GM19035 (cell line): Measurements from ENCODE around the gene SLC39A13.
"Not testable (repeated sequence)": the region's sequence is repeated elsewhere in the genome, so short reads cannot be mapped to it uniquely, and the experiment has no call there.

Experiments used
- ATAC-seq: cut with Tn5 transposase; IDR thresholded peaks from one replicate; pipeline ENCODE4 v1.9.1; 2021; ENCODE audit not compliant: unreplicated experiment

The SLC39A13 gene

DNA sequence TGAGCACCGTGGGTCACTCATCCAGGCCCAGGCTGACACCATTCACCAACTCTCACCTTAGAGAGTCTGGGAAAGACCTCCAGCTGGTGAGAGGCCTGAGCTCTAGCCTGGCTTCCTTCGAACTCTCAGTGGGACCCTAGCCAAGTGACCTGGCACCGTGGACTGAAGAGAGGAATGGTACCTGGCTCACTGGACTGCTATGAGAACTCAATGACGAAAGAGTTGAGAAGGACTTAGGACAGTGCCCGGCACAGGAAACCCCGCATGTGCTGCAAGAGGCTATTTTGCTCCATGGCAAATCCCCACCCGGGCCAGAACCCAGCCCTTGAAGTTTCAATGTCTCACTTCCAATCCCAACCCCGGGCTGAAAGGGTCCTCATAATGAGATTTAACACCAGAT lies 41.2 kb downstream of the SLC39A13 start:
- no peak for ATAC-seq

DNA sequence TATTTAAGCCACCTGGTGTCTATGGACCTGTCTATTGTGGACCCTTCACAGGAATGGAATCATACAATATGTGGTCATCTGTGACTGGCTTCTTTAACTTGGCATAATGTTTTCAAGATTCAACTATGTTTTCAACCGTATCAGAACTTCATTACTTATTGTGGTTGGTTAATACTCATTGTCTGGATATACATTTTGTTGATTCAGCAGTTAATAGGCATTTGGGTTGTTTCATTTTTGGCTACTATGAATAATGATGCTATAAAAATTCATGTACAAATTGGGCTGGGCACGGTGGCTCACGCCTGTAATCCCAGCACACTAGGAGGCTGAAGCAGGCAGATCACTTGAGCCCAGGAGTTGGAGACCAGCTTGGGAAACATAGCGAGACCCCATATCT lies 43.0 kb downstream of the SLC39A13 start:
- no peak for ATAC-seq

DNA sequence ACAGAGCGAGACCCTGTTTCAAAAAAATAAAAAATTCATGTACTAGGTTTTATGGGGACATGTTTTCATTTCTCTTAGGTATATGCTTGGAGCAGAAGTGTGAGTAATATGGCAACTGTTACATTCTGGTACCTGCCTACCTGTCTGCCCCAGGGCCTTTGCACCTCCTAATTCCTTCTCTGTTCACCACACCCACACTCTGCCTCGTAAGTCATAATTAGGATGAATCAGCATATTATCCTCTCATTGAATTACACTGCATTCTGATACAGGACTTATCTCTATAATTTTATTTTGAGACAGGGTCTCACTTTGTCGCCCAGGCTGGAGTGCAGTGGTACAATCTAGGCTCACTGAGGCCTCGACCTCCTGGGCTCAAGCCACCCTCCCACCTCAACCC lies 43.6 kb downstream of the SLC39A13 start:
- no peak for ATAC-seq

DNA sequence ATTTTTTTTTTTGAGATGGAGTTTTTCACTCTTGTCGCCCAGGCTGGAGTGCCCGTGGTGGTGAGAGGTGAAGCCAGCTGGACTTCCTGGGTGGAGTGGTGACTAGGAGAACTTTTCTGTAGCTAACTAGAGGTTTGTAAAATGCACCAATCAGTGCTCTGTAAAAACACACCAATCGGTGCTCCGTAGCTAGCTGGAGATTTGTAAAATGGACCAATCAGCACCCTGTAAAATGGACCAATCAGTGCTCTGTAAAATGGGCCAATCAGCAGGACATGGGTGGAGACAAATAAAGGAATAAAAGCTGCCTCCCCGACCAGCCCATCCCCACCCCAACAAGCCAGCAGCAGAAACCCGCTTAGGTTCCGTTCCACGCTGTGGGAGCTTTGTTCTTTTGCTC lies 45.0 kb downstream of the SLC39A13 start:
- ATAC-seq: no peak

DNA sequence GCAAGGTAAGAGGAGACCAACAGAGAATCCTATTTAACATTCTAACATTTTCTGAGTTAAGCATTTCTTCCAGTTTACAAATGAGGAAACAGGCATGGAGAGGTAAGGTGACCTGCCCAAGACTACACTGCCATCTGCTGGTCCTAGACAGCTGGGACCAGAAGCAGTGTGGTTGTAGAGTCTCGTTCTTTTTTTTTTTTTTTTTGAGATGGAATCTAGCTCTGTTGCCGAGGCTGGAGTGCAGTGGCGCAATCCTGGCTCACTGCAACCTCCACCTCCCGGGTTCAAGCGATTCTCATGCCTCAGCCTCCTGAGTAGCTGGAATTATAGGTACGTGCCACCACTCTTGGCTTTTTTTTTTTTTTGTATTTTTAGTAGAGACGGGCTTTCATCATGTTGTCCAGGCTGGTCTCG lies 45.9 kb downstream of the SLC39A13 start:
- ATAC-seq: not testable (repeated sequence)

DNA sequence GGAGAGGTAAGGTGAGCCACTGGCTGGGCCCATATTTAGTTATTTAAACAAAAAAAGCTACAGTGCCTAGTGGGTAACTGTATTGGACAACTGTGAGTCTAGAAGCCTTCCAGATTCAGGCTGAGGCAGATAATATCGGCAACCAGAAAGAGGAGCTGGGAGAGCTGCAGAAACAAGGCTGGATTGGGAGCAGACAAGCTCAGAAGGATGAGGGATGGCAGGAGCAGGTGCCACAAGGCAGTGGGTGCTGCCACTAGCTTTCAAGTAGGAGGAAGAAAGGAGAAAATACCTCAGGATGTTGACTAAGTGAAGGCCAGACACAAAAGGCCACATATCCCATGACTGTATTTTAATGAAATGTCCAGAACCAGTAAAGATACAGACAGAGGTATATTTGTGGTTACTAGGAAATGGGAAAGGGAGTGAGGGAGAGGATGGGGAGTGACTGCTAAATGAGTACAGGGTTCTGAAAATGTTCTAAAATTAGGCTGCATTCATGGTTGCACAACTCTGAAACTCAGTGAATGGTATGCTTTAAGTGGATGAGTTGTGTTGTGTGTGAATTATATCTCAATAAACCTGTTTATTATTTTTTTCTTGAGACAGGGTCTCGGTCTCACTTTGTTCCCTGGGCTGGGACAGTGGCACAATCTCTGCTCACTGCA lies 52.3 kb downstream of the SLC39A13 start:
- ATAC-seq: no peak

DNA sequence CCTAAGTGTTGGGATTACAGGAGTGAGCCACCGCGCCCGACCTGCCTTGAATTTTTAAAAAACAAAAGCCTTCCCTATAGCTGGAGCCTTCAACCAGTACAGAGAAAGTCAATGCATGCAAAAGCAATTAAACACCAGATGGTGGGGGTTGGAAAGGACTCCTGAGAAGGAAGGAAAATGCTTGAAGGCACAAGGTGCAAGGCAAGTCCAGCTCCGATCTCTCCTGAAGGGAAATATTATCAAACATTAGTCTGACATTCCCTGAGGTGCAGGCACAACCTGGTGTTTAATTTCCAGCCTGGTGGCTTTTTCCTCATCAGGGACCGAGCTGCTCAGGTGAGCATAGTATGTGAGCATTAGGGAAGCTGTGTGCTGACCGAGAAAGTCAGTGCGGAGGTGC lies 53.5 kb downstream of the SLC39A13 start:
- ATAC-seq: no peak

DNA sequence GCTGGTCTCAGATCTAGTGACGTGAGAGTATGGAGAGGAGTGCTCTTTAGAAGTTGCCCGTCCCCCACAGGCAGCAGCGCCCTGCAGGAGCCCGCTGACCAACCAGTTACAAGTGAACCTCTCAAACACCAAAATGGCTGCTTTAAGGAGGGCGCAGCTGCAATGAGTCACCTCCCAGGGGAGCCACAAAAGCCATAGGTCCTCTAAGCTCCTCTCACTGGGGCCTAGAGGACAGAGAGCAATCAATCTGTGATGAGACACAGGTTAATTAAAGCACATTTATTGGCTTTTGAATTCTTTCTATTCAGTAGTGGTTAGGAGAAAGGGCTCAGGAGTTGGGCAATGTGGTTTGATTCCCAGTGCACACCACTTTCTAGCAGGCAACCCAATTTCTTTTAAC lies 56.1 kb downstream of the SLC39A13 start:
- ATAC-seq: no peak
